ENCODE results near the gene PHF11. TPM values are rescaled to one million over a fixed set of nuclear protein-coding genes. Genes with fewer than 3 reads are reported as not detected.

Gene PHF11
- total and polyA plus RNA-seq, 2 donors (not counting 1 experiment from before 2014, with no cell fraction given), result 26.8 to 46.8 TPM

DNA sequence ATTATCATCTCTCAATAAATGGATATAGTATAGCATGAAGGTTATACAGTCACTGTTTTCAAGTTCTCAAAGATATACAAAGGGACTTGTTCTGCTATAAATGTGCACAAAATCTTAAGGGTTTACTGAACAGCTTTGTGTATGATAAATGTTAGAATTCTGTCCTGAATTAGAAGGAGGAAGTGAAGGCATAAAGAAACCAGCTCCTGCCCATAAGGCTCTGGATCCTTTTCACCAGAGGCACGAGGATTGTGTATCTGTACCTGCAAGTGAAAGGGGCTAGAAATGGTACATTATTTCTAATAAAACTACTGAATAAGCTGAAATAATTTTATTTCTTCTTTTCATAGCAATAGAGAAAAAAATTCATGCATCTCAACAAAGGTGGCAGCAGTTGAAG, 32.4 kb downstream of the PHF11 start:
- Histone ChIP-seq H3K36me3 (ENCODE audit: control insufficient read depth, insufficient read depth, low read length) (peaks cover 2% of the 10 kb centered on the region), H2AFZ (ENCODE audit: low read length) (no peak overlapping the region), H3K4me3 (replicated peaks in 1 of 4; ENCODE audit: control extremely low read depth in 1 of 4, insufficient read depth in 1 of 4, low read depth in 3 of 4, low read length in 4 of 4) (no peak overlapping the region), H3K4me1 (ENCODE audit: control insufficient read depth, extremely low read depth, insufficient read depth, low read length) (no peaks in the 10 kb centered on the region), H3K9me3 (ENCODE audit: control insufficient read depth, insufficient read depth, low read depth, low read length) (no peaks in the 10 kb centered on the region), H3K27ac (ENCODE audit: insufficient read depth, low read length) (no peak overlapping the region), H3K79me2 (ENCODE audit: control insufficient read depth, insufficient read depth, low read length) (no peaks in the 10 kb centered on the region), H3K4me2 (ENCODE audit: extremely low read depth, insufficient read depth, low read length) (no peak overlapping the region), H3K9ac (ENCODE audit: insufficient read depth, low read length) (no peak overlapping the region), H4K20me1 (ENCODE audit: control insufficient read depth, extremely low read depth, insufficient read depth, low read length) (no peaks in the 10 kb centered on the region), H3K27me3 (ENCODE audit: control insufficient read depth, insufficient read depth, low read length) (no peaks in the 10 kb centered on the region)
- TF ChIP-seq EZH2 (IDR thresholded peaks at IDR 0.05; ENCODE audit: low read length, missing control alignments), result no peak
- TF ChIP-seq, protein P1, sequence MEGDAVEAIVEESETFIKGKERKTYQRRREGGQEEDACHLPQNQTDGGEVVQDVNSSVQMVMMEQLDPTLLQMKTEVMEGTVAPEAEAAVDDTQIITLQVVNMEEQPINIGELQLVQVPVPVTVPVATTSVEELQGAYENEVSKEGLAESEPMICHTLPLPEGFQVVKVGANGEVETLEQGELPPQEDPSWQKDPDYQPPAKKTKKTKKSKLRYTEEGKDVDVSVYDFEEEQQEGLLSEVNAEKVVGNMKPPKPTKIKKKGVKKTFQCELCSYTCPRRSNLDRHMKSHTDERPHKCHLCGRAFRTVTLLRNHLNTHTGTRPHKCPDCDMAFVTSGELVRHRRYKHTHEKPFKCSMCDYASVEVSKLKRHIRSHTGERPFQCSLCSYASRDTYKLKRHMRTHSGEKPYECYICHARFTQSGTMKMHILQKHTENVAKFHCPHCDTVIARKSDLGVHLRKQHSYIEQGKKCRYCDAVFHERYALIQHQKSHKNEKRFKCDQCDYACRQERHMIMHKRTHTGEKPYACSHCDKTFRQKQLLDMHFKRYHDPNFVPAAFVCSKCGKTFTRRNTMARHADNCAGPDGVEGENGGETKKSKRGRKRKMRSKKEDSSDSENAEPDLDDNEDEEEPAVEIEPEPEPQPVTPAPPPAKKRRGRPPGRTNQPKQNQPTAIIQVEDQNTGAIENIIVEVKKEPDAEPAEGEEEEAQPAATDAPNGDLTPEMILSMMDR (conservative IDR thresholded peaks at IDR 0.05 in 1 of 2, IDR thresholded peaks at IDR 0.05 in 1 of 2; ENCODE audit: low read depth in 1 of 2, low read length in 2 of 2), result no peak
- no peak for DNase-seq (ENCODE audit: low read depth in 2 of 2)

DNA sequence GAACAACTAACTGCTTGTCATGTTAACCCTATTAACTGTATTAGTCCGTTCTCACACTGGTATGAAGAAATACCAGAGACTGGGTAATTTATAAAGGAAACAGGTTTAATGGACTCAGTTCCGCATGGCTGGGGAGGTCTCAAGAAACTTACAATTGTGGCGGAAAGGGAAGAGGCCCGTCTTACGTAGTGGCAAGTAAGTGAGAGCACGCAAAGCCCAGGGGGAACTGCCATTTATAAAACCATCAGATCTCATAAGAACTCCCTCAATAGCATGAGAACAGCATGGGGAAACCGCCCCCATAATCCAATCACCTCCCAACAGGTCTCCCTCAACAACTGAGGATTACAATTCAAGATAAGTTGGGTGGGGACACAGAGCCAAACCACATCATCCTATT, 34.7 kb downstream of the PHF11 start:
- H4K20me1 ChIP-seq (ENCODE audit: control insufficient read depth, extremely low read depth, insufficient read depth, low read length), result no peaks in the 10 kb centered on the region
- no peaks in the 10 kb centered on the region for H3K4me1 ChIP-seq (ENCODE audit: control insufficient read depth, extremely low read depth, insufficient read depth, low read length)
- no peak overlapping the region for H3K4me2 ChIP-seq (ENCODE audit: extremely low read depth, insufficient read depth, low read length)
- no peak for DNase-seq (ENCODE audit: low read depth in 2 of 2)
- H3K79me2 ChIP-seq (ENCODE audit: control insufficient read depth, insufficient read depth, low read length), result no peaks in the 10 kb centered on the region
- TF ChIP-seq EZH2 (IDR thresholded peaks at IDR 0.05; ENCODE audit: low read length, missing control alignments), result no peak
- TF ChIP-seq, protein P1 (conservative IDR thresholded peaks at IDR 0.05 in 1 of 2, IDR thresholded peaks at IDR 0.05 in 1 of 2; ENCODE audit: low read depth in 1 of 2, low read length in 2 of 2), result no peak
- no peaks in the 10 kb centered on the region for H3K9me3 ChIP-seq (ENCODE audit: control insufficient read depth, insufficient read depth, low read depth, low read length)
- no peak overlapping the region for H3K4me3 ChIP-seq (replicated peaks in 1 of 4; ENCODE audit: control extremely low read depth in 1 of 4, insufficient read depth in 1 of 4, low read depth in 3 of 4, low read length in 4 of 4)
- peaks cover 2% of the 10 kb centered on the region for H3K36me3 ChIP-seq (ENCODE audit: control insufficient read depth, insufficient read depth, low read length)
- H3K27ac ChIP-seq (ENCODE audit: insufficient read depth, low read length), result no peak overlapping the region
- no peak overlapping the region for H3K9ac ChIP-seq (ENCODE audit: insufficient read depth, low read length)
- no peak overlapping the region for H2AFZ ChIP-seq (ENCODE audit: low read length)
- H3K27me3 ChIP-seq (ENCODE audit: control insufficient read depth, insufficient read depth, low read length), result no peaks in the 10 kb centered on the region

DNA sequence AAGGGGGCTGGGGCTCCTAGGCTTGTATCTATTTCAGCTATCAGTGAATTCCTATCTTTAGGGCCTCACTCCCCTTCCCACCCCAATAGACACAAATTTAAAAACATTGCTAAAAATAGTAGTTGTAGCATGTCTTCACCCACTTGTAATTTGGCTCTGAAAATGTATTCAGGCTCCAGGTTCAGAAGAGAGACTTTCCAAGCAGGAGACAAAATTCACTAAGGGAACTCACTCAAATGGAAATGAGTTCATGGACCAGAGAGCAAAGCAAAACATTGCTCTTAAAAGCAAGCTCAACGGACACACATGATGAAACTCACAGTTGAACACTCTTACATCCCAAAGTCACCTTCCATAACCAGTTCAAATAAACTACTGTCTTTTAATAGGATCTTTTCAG, 36.8 kb downstream of the PHF11 start:
- no peaks in the 10 kb centered on the region for H3K27me3 ChIP-seq (ENCODE audit: control insufficient read depth, insufficient read depth, low read length)
- H3K4me1 ChIP-seq (ENCODE audit: control insufficient read depth, extremely low read depth, insufficient read depth, low read length), result no peaks in the 10 kb centered on the region
- no peak for DNase-seq (ENCODE audit: low read depth in 2 of 2)
- TF ChIP-seq, protein P1 (conservative IDR thresholded peaks at IDR 0.05 in 1 of 2, IDR thresholded peaks at IDR 0.05 in 1 of 2; ENCODE audit: low read depth in 1 of 2, low read length in 2 of 2), result no peak
- TF ChIP-seq EZH2 (IDR thresholded peaks at IDR 0.05; ENCODE audit: low read length, missing control alignments), result no peak
- peaks cover 2% of the 10 kb centered on the region for H3K36me3 ChIP-seq (ENCODE audit: control insufficient read depth, insufficient read depth, low read length)
- H3K4me3 ChIP-seq (replicated peaks in 1 of 4; ENCODE audit: control extremely low read depth in 1 of 4, insufficient read depth in 1 of 4, low read depth in 3 of 4, low read length in 4 of 4), result no peak overlapping the region
- H4K20me1 ChIP-seq (ENCODE audit: control insufficient read depth, extremely low read depth, insufficient read depth, low read length), result no peaks in the 10 kb centered on the region
- H3K27ac ChIP-seq (ENCODE audit: insufficient read depth, low read length), result no peak overlapping the region
- H3K4me2 ChIP-seq (ENCODE audit: extremely low read depth, insufficient read depth, low read length), result no peak overlapping the region
- H3K9ac ChIP-seq (ENCODE audit: insufficient read depth, low read length), result no peak overlapping the region
- no peak overlapping the region for H2AFZ ChIP-seq (ENCODE audit: low read length)
- no peaks in the 10 kb centered on the region for H3K9me3 ChIP-seq (ENCODE audit: control insufficient read depth, insufficient read depth, low read depth, low read length)
- no peaks in the 10 kb centered on the region for H3K79me2 ChIP-seq (ENCODE audit: control insufficient read depth, insufficient read depth, low read length)

Data from fibroblast of lung (primary cell).